Calu3 (cell line): Measurements from ENCODE around the gene IBA57. TPM values are rescaled to one million over a fixed set of nuclear protein-coding genes. Genes with fewer than 3 reads are reported as not detected.

ENCODE experiments used
- BruUV-seq: library from RNA; stranded (reverse); fragments of 400-500 nt; replicated peaks from 2 replicates; lab custom pipeline; 2021; lab: Mats Ljungman, UMichigan
- CTCF ChIA-PET: fragments of 300-600 bp; sonication (Branson Sonifier 250); formaldehyde crosslinking; loops from one replicate; lab custom pipeline; 2022; ENCODE audit warnings: antibody characterized with exemption; lab: Charles Lee
- DNase-seq: peaks from one replicate; pipeline ENCODE4 v3.0.0; 2022
- H3K27ac Mint-ChIP-seq: one replicate; pipeline ENCODE4 v1.8.0; 2022; ENCODE audit warnings: mixed read lengths; ENCODE audit not compliant: unreplicated experiment
- H3K27me3 Mint-ChIP-seq: one replicate; pipeline ENCODE4 v1.8.0; 2022; ENCODE audit warnings: mixed read lengths; ENCODE audit not compliant: unreplicated experiment
- H3K36me3 Mint-ChIP-seq: one replicate; pipeline ENCODE4 v1.8.0; 2022; ENCODE audit warnings: mild to moderate bottlenecking, moderate library complexity, mixed read lengths; ENCODE audit not compliant: insufficient read depth, unreplicated experiment
- H3K4me1 Mint-ChIP-seq: one replicate; pipeline ENCODE4 v1.8.0; 2022; ENCODE audit warnings: mild to moderate bottlenecking, low read depth, mixed read lengths; ENCODE audit not compliant: unreplicated experiment
- H3K4me3 Mint-ChIP-seq: one replicate; pipeline ENCODE4 v1.8.0; 2022; ENCODE audit warnings: mild to moderate bottlenecking, low read depth, moderate library complexity, mixed read lengths; ENCODE audit not compliant: unreplicated experiment
- H3K9me3 Mint-ChIP-seq: one replicate; pipeline ENCODE4 v1.8.0; 2022; ENCODE audit warnings: low read depth, mixed read lengths; ENCODE audit not compliant: unreplicated experiment
- CTCF ChIP-seq: fragments of 200-600 bp; IDR thresholded peaks from one replicate; pipeline ENCODE4 v1.8.0; 2022; ENCODE audit warnings: antibody characterized with exemption; ENCODE audit not compliant: unreplicated experiment
- intact Hi-C: fragments of 100-400 bp; cut with micrococcal nuclease; formaldehyde crosslinking; loops from one replicate; pipeline ENCODE4 v1.10.0; 2022; ENCODE audit not compliant: unreplicated experiment
- total RNA-seq: library from RNA; stranded (reverse); gene quantifications from 2 replicates; pipeline ENCODE4 v1.2.3, GENCODE V29; 2022

The IBA57 gene
- total RNA-seq, 1 experiment from 2014 or later, result 9.2 TPM

GRCh38 chr1:228139931-228140723 lies 25.5 kb upstream of the IBA57 start, which contains the start of gene GUK1:
Gene GUK1, plus strand, starts transcription at chr1:228140279. Its CDS starts 24 bp downstream, at chr1:228140303.
- intact Hi-C loops, result loop anchor here (10.0 kb wide), 1 partner anchor 255 kb away; no protein-coding TSS in a partner anchor
- BruUV-seq, result TSS peak; percentile 70
- H3K27ac Mint-ChIP-seq, result peak within 1 kb of the TSS; percentile 94
- H3K4me1 Mint-ChIP-seq, result peaks cover 20% of the 10 kb centered on the region
- H3K27me3 Mint-ChIP-seq, result no peaks in the 10 kb centered on the region
- H3K9me3 Mint-ChIP-seq, result no peaks in the 10 kb centered on the region
- CTCF ChIA-PET, result interaction anchor here (0.8 to 1.0 kb wide), 2 partner anchors 27 to 253 kb away, joined by 3 to 4 read pairs; no protein-coding TSS in a partner anchor
- peaks cover 45% of the 10 kb centered on the region for H3K36me3 Mint-ChIP-seq
- DNase-seq, result peak; percentile 100
- peak within 1 kb of the TSS; percentile 84 for H3K4me3 Mint-ChIP-seq
- no peak for TF ChIP-seq CTCF

- H3K27me3 Mint-ChIP-seq, result no peaks in the 10 kb centered on the region
- H3K4me1 Mint-ChIP-seq, result peaks cover 20% of the 10 kb centered on the region
- no peaks in the 10 kb centered on the region for H3K9me3 Mint-ChIP-seq
- CTCF ChIA-PET, result interaction anchor here (0.8 to 1.0 kb wide), 2 partner anchors 26 to 252 kb away, joined by 3 to 4 read pairs; no protein-coding TSS in a partner anchor
- intact Hi-C loops, result no loop called here
- H3K36me3 Mint-ChIP-seq, result peaks cover 45% of the 10 kb centered on the region
- DNase-seq, result no peak
- BruUV-seq, result TSS peak; percentile 19
- no peak for TF ChIP-seq CTCF
- peak overlapping the region; percentile 84 for H3K4me3 Mint-ChIP-seq
- peak overlapping the region; percentile 81 for H3K27ac Mint-ChIP-seq
Measured at GRCh38 chr1:228140724-228141225, 24.8 kb upstream of the IBA57 start.

GRCh38 chr1:228141226-228142044 lies 24.2 kb upstream of the IBA57 start:
- Mint-ChIP-seq H3K4me1 (peaks cover 20% of the 10 kb centered on the region), H3K27ac (peak overlapping the region; percentile 81), H3K4me3 (peak overlapping the region; percentile 84), H3K36me3 (peaks cover 45% of the 10 kb centered on the region), H3K9me3 (no peaks in the 10 kb centered on the region), H3K27me3 (no peaks in the 10 kb centered on the region)
- CTCF ChIA-PET, result interaction anchor here (0.8 to 2.1 kb wide), 3 partner anchors 10 to 24 kb away, joined by 3 to 5 read pairs (median 4); partner anchors contain the start of gene IBA57
- DNase-seq, result peak; percentile 45
- intact Hi-C loops, result no loop called here
- no TSS peak for BruUV-seq
- TF ChIP-seq CTCF, result no peak

GRCh38 chr1:228142155-228142691 lies 23.4 kb upstream of the IBA57 start:
- CTCF ChIA-PET, result interaction anchor here (0.9 to 2.1 kb wide), 2 partner anchors 11 kb away, joined by 3 to 4 read pairs; no protein-coding TSS in a partner anchor
- no peak for DNase-seq
- no peak for TF ChIP-seq CTCF
- Mint-ChIP-seq H3K4me1 (peaks cover 20% of the 10 kb centered on the region), H3K27ac (no peak overlapping the region), H3K4me3 (peak overlapping the region; percentile 84), H3K9me3 (no peaks in the 10 kb centered on the region), H3K36me3 (peaks cover 50% of the 10 kb centered on the region), H3K27me3 (no peaks in the 10 kb centered on the region)
- intact Hi-C loops, result no loop called here
- no TSS peak for BruUV-seq
